Astrocyte of the hippocampus (primary cell): ENCODE measurements around the gene COL13A1.

ENCODE experiments used
- DNase-seq: peaks from one replicate; pipeline ENCODE4 v3.0.0; 2011; ENCODE audit warnings: low read depth, low spot score

Gene COL13A1

GRCh38 chr10:69866688-69867461 is 65.2 kb downstream of the COL13A1 start:
- DNase-seq = peak; percentile 83

- no peak for DNase-seq
Measured at GRCh38 chr10:69867699-69868558, 66.2 kb downstream of the COL13A1 start.

GRCh38 chr10:69868821-69869220 is 67.1 kb downstream of the COL13A1 start:
- no peak for DNase-seq

GRCh38 chr10:69869291-69869961 is 67.7 kb downstream of the COL13A1 start:
- peak; percentile 59 for DNase-seq

GRCh38 chr10:69870591-69870990 is 68.9 kb downstream of the COL13A1 start:
- DNase-seq = no peak

GRCh38 chr10:69871074-69871473 is 69.4 kb downstream of the COL13A1 start:
- DNase-seq = no peak

GRCh38 chr10:69872323-69872722 is 70.6 kb downstream of the COL13A1 start:
- no peak for DNase-seq

GRCh38 chr10:69873135-69873639 is 71.5 kb downstream of the COL13A1 start:
- peak; percentile 44 for DNase-seq

- DNase-seq = no peak
Measured at GRCh38 chr10:69874449-69874848, 72.7 kb downstream of the COL13A1 start.

GRCh38 chr10:69875856-69876255 is 74.2 kb downstream of the COL13A1 start:
- DNase-seq = no peak

- DNase-seq = no peak
Measured at GRCh38 chr10:69876286-69876685, 74.6 kb downstream of the COL13A1 start.

- DNase-seq = no peak
Measured at GRCh38 chr10:69876931-69877330, 75.2 kb downstream of the COL13A1 start.

GRCh38 chr10:69878038-69878437 is 76.3 kb downstream of the COL13A1 start:
- no peak for DNase-seq

GRCh38 chr10:69878951-69879350 is 77.2 kb downstream of the COL13A1 start:
- DNase-seq = no peak

GRCh38 chr10:69879634-69880257 is 78.0 kb downstream of the COL13A1 start:
- DNase-seq = no peak

GRCh38 chr10:69880301-69881081 is 78.8 kb downstream of the COL13A1 start:
- DNase-seq = no peak

- DNase-seq = no peak
Measured at GRCh38 chr10:69881202-69881601, 79.5 kb downstream of the COL13A1 start.

GRCh38 chr10:69883310-69884023 is 81.8 kb downstream of the COL13A1 start:
- DNase-seq = no peak

- no peak for DNase-seq
Measured at GRCh38 chr10:69884024-69884367, 82.3 kb downstream of the COL13A1 start.

GRCh38 chr10:69884686-69885085 is 83.0 kb downstream of the COL13A1 start:
- no peak for DNase-seq
